BLaER1 (cell line): ENCODE data around the gene ATP2A2.
A peak's percentile ranks its signal among the peaks of the same experiment; 100 is the strongest.

Experiments used
- H3K27ac ChIP-seq: shearing (Covaris generic); formaldehyde crosslinking; 2 replicates; pipeline ENCODE4 v1.8.1; 2022
- H3K27me3 ChIP-seq: shearing (Covaris generic); formaldehyde crosslinking; 2 replicates; pipeline ENCODE4 v1.8.1; 2022
- H3K36me3 ChIP-seq: shearing (Covaris generic); formaldehyde crosslinking; 2 replicates; pipeline ENCODE4 v1.8.1; 2022
- H3K4me1 ChIP-seq: shearing (Covaris generic); formaldehyde crosslinking; 2 replicates; pipeline ENCODE4 v1.8.1; 2022
- H3K4me2 ChIP-seq: shearing (Covaris generic); formaldehyde crosslinking; 2 replicates; pipeline ENCODE4 v1.8.1; 2022
- H3K4me3 ChIP-seq: shearing (Covaris generic); formaldehyde crosslinking; 2 replicates; pipeline ENCODE4 v1.8.1; 2022
- H3K9ac ChIP-seq: shearing (Covaris generic); formaldehyde crosslinking; 2 replicates; pipeline ENCODE4 v1.8.1; 2022
- H3K9me3 ChIP-seq: shearing (Covaris generic); formaldehyde crosslinking; 2 replicates; pipeline ENCODE4 v1.8.1; 2022
- H4K20me1 ChIP-seq: shearing (Covaris generic); formaldehyde crosslinking; 2 replicates; pipeline ENCODE4 v1.8.1; 2022
- Cebpa-rat ChIP-seq: shearing (Covaris generic); IDR thresholded peaks from 2 replicates; pipeline ENCODE4 v1.8.1; 2022

ATP2A2 gene

DNA sequence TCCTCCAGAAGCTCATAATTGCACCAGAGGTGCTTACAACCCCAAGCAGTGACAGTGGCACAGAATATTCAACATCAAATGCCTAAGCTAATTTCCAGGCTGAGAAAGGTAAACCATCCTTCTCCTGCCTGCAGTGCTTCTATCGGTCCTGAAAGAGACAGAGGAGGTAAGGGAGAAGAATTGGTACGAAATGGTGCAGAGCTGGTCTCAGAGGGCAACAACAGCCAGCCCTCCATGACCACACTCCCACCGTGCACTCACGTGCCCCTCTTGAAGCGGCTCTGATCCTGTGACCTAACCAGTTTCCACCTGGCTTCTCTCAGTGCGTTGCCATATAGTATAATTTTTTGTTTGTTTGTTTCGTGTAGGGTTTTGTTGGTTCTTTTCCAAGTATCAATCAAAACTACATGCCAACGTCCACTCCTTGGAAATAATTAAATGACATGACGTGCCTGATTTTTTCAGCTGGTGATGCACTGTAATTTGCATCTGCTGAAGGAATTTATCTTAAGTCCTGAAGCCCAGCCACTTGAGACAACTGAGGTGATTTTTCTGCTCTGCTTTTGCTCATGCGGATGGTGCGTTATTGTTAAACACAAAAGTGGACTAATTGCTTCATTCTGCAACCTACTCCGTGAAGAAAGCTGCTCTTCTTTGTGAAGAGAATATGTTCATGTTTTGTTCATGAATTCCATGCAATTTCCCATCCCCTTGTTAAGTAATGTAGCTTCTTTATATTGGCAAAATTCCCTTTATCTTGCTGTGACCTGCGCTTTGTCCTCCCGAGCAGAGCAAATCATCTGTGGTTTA lies 1.3 kb upstream of the ATP2A2 start:
- TF ChIP-seq Cebpa-rat, result no peak
- Histone ChIP-seq H3K9ac (peak overlapping the region; percentile 99; the same call in 1 of the 2 replicates), H4K20me1 (peaks cover 31% of the 10 kb centered on the region), H3K4me2 (peak overlapping the region; percentile 84), H3K27ac (no peak overlapping the region), H3K36me3 (peaks cover 12% of the 10 kb centered on the region; the same call in 1 of the 2 replicates), H3K4me1 (peaks cover 38% of the 10 kb centered on the region), H3K9me3 (no peaks in the 10 kb centered on the region), H3K27me3 (no peaks in the 10 kb centered on the region), H3K4me3 (peak overlapping the region; percentile 95)

DNA sequence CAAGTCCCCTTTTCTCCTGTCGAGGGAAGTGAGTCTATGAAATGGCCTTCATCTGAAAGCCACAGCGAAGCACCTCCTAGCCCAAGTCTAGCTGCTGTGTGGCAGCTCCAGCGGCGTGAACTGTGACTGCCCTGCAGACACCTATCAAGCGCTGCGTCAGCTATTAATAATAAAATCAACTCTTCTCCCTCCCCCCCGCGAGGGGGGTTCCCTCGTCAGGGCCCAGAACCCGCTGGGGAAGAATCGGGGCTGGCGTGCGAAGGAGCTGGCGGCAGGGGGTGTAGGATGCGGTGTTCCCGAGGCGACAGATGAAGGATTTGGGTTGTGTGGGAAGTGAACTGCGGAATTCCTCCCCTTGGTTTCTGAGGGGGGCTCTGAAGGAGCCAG lies 662 bp upstream of the ATP2A2 start:
- H3K4me1 ChIP-seq, result peaks cover 44% of the 10 kb centered on the region
- H3K4me2 ChIP-seq, result peak overlapping the region; percentile 84
- H3K9me3 ChIP-seq, result no peaks in the 10 kb centered on the region
- peak overlapping the region; percentile 99 for H3K9ac ChIP-seq
- H3K36me3 ChIP-seq, result peaks cover 17% of the 10 kb centered on the region
- TF ChIP-seq Cebpa-rat, result no peak
- peaks cover 38% of the 10 kb centered on the region for H4K20me1 ChIP-seq
- peak overlapping the region; percentile 99 for H3K27ac ChIP-seq
- H3K4me3 ChIP-seq, result peak overlapping the region; percentile 95
- H3K27me3 ChIP-seq, result no peaks in the 10 kb centered on the region

GRCh38 chr12:110281549-110282299 lies 677 bp downstream of the ATP2A2 start:
- Histone ChIP-seq H3K27me3 (no peaks in the 10 kb centered on the region), H3K9ac (peak overlapping the region; percentile 99), H3K4me1 (peaks cover 56% of the 10 kb centered on the region), H3K27ac (peak overlapping the region; percentile 99), H3K9me3 (no peaks in the 10 kb centered on the region), H3K36me3 (peaks cover 25% of the 10 kb centered on the region), H4K20me1 (peaks cover 51% of the 10 kb centered on the region), H3K4me3 (peak overlapping the region; percentile 95), H3K4me2 (peak overlapping the region; percentile 76)
- no peak for TF ChIP-seq Cebpa-rat

DNA sequence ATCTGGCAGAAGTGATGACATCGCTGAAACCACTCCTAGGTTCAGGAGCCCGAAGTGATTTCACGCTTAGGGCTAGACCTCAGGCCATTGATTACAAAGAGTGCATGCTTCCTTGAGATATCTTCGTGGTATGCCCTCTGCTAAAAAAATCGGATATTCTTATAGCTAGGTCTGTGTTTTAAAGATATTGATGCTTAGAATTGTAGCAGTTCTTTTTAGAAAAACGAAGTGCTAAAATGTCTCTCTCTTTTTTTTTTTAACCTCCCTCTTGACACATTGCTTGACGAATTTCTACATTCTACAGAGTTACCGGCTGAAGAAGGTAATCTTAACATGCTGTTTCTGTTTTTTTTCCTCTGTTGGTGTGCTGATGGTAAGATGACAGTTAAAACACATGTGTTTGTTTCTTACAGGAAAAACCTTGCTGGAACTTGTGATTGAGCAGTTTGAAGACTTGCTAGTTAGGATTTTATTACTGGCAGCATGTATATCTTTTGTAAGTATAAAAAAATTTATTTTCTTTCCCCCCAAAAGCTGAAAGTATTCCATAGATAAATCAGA lies 1.3 kb downstream of the ATP2A2 start:
- no peaks in the 10 kb centered on the region for H3K27me3 ChIP-seq
- no peaks in the 10 kb centered on the region for H3K9me3 ChIP-seq
- peak overlapping the region; percentile 95 for H3K4me3 ChIP-seq
- peaks cover 60% of the 10 kb centered on the region for H3K4me1 ChIP-seq
- peak overlapping the region; percentile 76 for H3K4me2 ChIP-seq
- TF ChIP-seq Cebpa-rat, result no peak
- H3K27ac ChIP-seq, result peak overlapping the region; percentile 99
- H4K20me1 ChIP-seq, result peaks cover 58% of the 10 kb centered on the region
- H3K9ac ChIP-seq, result peak overlapping the region; percentile 99
- H3K36me3 ChIP-seq, result peaks cover 31% of the 10 kb centered on the region

DNA sequence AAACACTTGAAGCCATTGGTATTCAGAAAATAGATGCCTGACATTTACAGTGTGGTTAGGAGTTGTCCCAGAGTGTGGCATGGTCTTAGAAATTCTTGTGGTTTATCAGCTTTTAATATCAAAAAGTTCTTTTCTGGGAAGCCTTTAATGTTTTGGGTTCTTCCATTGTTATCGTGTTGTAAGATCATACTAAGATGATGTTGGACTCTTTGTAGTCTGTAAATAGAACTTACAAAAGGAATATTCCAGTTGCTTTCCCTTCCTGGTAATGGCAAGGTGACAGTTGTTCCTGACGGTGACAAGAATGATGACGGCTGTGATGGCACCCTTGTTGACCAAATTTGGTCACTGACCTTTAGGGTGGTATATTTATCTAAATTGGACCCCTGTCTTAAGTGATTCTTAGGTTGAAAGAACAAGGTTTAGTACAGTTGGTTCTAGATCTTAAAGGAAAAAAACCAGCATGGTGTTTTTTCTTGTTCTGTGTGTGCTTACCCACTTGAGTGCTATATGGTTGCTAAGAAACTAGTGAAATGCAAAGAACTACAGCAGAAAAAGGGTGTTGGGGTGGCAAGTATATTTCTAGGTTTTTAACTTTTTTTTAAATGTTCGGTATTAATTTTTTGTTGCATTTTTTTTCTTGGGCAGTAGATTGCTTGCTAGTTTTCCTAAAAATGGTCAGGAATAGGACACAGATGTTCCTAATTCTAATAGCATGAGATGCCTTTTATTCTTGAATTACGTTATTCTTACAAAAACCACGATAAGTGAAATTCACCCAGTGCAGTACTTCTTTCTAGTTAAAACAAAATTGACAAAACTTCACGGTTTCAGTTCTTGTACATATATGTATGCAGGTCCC lies 2.1 kb downstream of the ATP2A2 start:
- Histone ChIP-seq H3K36me3 (peaks cover 39% of the 10 kb centered on the region), H3K4me2 (peak overlapping the region; percentile 76), H3K4me1 (peaks cover 60% of the 10 kb centered on the region), H3K27me3 (no peaks in the 10 kb centered on the region), H4K20me1 (peaks cover 66% of the 10 kb centered on the region), H3K4me3 (peak overlapping the region; percentile 95), H3K9me3 (no peaks in the 10 kb centered on the region), H3K27ac (peak overlapping the region; percentile 99), H3K9ac (peak overlapping the region; percentile 99)
- TF ChIP-seq Cebpa-rat, result no peak

DNA sequence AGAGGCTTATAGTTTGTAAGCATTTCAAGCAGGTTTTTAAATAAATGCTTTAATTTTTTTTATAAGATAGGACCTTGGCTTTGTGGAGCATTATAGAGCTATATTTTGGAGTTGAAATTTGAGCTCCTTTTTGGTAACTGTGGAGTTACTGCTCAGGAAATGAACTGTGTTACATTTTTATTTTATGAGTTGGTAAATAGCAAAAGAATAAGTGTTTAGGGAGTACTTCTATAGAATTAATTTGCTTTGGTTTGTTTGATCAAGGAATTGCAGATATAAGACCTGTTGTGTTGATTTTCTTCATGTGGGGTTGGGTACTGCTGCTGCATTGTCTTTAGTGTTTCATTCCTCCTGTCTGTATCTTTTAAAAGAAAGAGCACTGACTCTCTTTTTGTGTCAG lies 3.5 kb downstream of the ATP2A2 start:
- H4K20me1 ChIP-seq, result peaks cover 80% of the 10 kb centered on the region
- 0 out of 2 replicates have a peak overlapping the region, but pooled peaks have one; percentile 22 for H3K9ac ChIP-seq
- no peaks in the 10 kb centered on the region for H3K9me3 ChIP-seq
- no peak overlapping the region for H3K27ac ChIP-seq
- peaks cover 52% of the 10 kb centered on the region for H3K36me3 ChIP-seq
- H3K4me3 ChIP-seq, result peak overlapping the region; percentile 95; the same call in 1 of the 2 replicates
- H3K4me2 ChIP-seq, result peak overlapping the region; percentile 76
- no peak for TF ChIP-seq Cebpa-rat
- no peaks in the 10 kb centered on the region for H3K27me3 ChIP-seq
- H3K4me1 ChIP-seq, result peaks cover 55% of the 10 kb centered on the region

DNA sequence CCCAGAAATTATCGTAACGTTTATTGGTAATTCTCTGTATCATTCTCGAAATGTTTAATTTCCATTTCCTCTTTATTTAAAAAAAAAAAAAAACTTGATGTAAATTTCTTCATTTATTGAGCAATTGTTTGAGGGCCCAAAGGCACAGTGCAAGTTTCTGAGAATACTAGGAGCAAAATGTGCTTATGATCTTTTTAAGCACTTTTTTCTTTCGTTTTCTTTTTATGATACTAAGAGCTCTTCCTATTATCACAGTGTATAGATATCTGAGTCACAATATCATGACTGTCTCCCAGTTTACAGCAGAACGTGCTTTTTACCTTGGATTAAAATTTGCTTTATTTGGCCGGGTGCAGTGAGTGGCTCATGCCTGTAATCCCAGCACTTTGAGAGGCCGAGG lies 5.6 kb downstream of the ATP2A2 start:
- Histone ChIP-seq H3K4me3 (no peak overlapping the region), H3K4me1 (peaks cover 45% of the 10 kb centered on the region), H3K27ac (no peak overlapping the region), H4K20me1 (peaks cover 100% of the 10 kb centered on the region), H3K4me2 (no peak overlapping the region), H3K9ac (no peak overlapping the region), H3K27me3 (no peaks in the 10 kb centered on the region), H3K36me3 (peaks cover 72% of the 10 kb centered on the region), H3K9me3 (no peaks in the 10 kb centered on the region)
- TF ChIP-seq Cebpa-rat, result no peak

- no peak for TF ChIP-seq Cebpa-rat
- H3K9me3 ChIP-seq, result no peaks in the 10 kb centered on the region
- H4K20me1 ChIP-seq, result peaks cover 100% of the 10 kb centered on the region
- H3K36me3 ChIP-seq, result peaks cover 86% of the 10 kb centered on the region
- H3K4me2 ChIP-seq, result no peak overlapping the region
- no peak overlapping the region for H3K9ac ChIP-seq
- H3K4me3 ChIP-seq, result no peak overlapping the region
- H3K4me1 ChIP-seq, result peaks cover 40% of the 10 kb centered on the region
- no peak overlapping the region for H3K27ac ChIP-seq
- H3K27me3 ChIP-seq, result no peaks in the 10 kb centered on the region
Observed at GRCh38 chr12:110287986-110288385, 6.9 kb downstream of the ATP2A2 start.

GRCh38 chr12:110289044-110289710 lies 8.1 kb downstream of the ATP2A2 start:
- Histone ChIP-seq H3K4me2 (no peak overlapping the region), H3K27ac (no peak overlapping the region), H3K9me3 (no peaks in the 10 kb centered on the region), H3K4me3 (no peak overlapping the region), H3K9ac (no peak overlapping the region), H4K20me1 (peaks cover 100% of the 10 kb centered on the region), H3K27me3 (no peaks in the 10 kb centered on the region), H3K36me3 (peaks cover 92% of the 10 kb centered on the region), H3K4me1 (peaks cover 28% of the 10 kb centered on the region)
- no peak for TF ChIP-seq Cebpa-rat
